Femur (tissue), 1 donor: ENCODE results near the gene PDXP.
"Not testable (repeated sequence)": the region's sequence is repeated elsewhere in the genome, so short reads cannot be mapped to it uniquely, and the experiment has no call there.

Experiments
- DNase-seq: peaks from one replicate; pipeline ENCODE4 v3.0.0-alpha.2; 2017

PDXP gene

GRCh38 chr22:37658133-37659065, at the start of gene PDXP:
PDXP (plus strand) TSS chr22:37658723; CDS start chr22:37658783, 60 bp downstream.
- DNase-seq = peak; percentile 100

GRCh38 chr22:37609240-37610152, 49.0 kb upstream of the PDXP start:
- DNase-seq = no peak

DNA sequence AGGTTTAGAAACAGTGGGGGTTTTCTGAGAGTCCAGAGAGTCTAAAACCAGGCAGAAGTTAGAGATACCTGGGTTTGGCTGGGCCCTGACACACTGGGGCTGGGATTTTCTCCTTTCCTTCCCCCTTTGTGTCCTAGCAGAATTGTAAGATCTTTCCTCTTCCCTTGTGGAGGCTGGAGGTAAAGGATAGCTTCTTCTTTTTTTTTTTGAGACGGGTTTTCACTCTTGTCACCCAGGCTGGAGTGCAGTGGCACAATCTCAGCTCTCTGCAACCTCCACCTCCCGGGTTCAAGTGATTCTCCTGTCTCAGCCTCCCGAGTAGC, 48.4 kb upstream of the PDXP start:
- DNase-seq = not testable (repeated sequence)

DNA sequence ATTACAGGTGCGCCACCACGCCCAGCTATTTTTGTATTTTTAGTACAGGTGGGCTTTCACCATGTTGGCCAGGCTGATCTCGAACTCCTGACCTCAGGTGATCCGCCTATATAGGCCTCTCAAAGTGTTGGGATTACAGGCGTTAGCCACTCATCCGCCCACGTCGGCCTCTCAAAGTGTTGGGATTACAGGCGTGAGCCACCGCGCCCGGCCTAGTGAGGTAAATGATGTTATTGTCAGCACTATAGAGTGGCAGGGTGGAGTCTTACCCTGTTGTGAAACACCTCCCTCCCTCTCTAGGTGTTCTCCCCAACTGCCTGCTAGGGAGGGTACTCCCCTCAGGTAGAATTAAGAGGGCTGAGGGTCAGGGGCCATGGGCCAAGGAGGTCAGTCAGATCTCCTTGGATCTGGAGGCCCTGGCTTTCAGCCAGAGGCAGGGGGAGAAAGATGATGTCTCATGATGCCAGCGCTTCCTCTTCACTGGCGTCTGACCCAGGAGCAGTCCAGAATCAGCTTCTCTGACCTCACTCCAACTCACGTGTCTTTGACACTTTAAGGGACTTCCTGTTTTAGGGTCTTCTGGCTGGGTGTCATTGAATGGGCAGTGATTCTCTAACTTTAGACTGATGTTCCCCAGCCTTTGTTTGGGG, 47.9 kb upstream of the PDXP start:
- peak; percentile 48 for DNase-seq

DNA sequence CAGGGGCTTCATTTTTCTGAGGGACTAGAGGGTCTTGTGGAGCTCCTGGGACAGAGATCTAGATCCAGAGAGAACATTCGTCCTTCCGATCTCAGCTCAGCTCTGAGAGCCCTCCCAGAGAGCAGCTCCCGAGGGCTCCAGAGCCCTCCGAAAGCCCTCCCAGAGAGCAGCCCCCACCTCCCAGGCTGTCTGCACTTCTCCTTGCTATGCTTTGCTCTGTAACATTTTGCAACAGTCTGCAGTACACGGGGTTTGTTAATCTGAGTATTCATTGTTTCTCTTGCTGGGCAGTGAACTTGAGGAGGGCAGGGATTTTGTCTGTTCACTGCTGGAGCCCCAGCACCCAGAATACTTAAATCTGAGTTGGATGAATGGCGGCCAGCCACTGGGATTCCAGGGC, 47.3 kb upstream of the PDXP start:
- no peak for DNase-seq

GRCh38 chr22:37616201-37617083, 42.1 kb upstream of the PDXP start:
- no peak for DNase-seq

GRCh38 chr22:37617431-37617830, 41.1 kb upstream of the PDXP start:
- no peak for DNase-seq

- no peak for DNase-seq
Measured at GRCh38 chr22:37618072-37618656, 40.4 kb upstream of the PDXP start.

GRCh38 chr22:37618674-37619073, 39.8 kb upstream of the PDXP start:
- no peak for DNase-seq

DNA sequence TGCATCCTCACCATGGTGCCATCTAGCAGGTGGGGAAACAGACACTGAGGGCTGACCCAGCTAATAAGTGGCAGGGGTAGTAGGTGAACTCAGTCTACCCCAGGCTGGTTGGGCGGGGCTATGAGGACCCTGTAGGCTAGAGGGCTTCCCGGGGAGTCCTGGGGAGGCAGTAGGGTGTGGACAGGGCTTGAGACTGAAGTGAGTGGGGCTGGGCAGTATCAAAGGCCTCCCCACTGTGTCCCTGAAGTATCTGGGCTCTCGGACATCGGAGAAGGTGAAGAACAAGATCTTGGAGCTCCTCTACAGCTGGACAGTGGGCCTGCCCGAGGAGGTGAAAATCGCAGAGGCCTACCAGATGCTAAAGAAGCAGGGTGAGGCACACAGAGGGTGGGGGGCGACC, 38.5 kb upstream of the PDXP start:
- DNase-seq = no peak

- no peak for DNase-seq
Measured at GRCh38 chr22:37621352-37621860, 37.1 kb upstream of the PDXP start.

GRCh38 chr22:37623075-37624016, 35.2 kb upstream of the PDXP start:
- DNase-seq = peak; percentile 81

DNA sequence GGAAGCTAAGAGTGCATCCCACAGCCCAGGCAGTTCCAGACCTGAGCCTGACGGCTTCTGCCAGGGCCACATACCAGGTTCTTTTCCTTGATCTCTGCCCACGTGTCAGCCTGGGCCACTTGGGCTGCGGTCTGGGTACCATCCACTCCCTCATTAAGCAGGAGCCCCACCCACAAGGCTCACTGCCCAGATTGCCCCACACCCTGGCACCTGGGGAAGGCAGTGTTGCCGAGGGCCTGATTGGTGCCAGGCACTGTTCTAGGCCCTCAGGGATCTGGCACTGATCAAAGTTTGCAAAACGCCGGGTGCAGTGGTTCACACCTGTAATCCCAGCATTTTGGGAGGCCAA, 34.5 kb upstream of the PDXP start:
- DNase-seq = no peak

GRCh38 chr22:37624876-37625275, 33.6 kb upstream of the PDXP start:
- DNase-seq = no peak

DNA sequence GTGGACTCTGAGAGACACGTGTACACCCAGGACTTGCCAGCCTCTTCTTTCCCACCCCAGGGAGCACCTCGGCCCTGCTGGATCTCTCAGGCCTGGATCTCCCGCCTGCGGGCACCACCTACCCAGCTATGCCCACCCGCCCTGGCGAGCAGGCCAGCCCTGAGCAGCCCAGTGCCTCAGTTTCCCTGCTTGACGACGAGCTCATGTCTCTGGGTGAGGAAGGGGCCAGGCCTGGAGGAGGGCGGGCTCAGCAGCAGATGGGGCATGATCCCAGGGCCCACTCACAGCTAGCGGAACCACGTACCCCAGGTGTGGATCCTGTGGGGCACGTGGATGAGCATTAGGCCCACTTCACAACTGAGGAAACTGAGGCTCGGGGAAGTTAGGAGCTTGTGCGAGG, 32.8 kb upstream of the PDXP start:
- DNase-seq = no peak

DNA sequence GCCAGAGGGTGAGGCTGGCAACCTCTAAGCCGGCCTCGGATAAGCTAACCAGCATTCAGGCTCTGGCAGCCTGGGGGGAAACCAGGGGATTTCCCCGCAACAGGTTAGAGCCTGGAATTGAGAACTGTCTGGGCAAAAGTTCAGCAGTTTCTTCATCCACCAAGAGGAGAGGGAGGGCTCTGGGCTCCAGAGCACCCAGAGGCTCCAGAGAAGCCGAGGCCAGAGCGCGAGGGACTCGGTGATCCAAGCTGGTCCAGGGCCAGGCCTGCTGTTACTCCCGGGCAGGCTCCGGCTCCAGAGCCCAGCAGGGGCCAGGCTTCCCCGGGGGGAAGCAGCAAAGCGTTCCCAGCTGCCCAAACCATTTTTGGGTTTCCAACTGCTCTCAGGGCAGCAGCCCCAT, 32.4 kb upstream of the PDXP start:
- peak; percentile 56 for DNase-seq

- DNase-seq = no peak
Measured at GRCh38 chr22:37626556-37627075, 31.9 kb upstream of the PDXP start.

- no peak for DNase-seq
Measured at GRCh38 chr22:37627121-37627520, 31.4 kb upstream of the PDXP start.

DNA sequence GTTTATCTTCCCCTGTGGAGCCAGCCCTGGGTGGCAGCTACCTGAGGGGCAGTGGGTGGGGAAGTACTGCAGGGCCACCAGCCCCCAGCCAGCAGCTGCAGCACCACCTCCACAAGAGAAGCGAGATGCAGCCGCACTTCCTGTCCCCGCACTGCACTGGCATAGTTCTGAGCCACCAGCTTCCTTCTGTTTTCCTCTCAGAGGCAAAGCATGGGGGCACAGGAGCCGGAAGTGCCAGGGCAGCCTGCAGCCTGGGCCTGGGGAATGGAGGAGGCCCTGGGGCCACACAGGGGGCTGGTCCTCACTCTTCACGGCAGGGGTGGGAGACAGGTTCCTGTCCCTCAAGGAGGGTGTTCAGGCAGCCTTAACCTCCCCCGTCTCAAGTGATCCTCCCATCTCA, 31.0 kb upstream of the PDXP start:
- DNase-seq = no peak

DNA sequence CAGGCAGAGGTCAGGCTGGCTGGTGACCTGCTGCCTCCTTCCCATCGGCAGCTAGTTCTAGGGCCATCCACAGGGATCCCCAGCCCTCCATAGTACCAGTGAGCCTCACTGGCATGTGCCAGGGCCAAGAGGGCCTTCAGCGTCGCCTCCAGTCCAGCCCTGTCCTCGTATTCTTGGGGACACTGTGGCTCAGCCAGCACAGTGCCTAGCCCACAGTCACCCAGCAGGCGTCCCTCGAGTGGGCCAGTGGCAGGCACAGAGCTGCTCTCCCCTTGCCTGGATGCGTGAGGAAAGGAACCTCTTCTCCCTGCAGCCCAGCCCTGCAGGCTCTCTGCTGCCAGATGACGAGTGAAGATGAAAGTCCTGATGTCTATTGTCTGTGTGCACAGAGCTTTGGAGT, 29.7 kb upstream of the PDXP start:
- no peak for DNase-seq
